Measurements from ENCODE around the gene DBH.

The DBH gene

DNA sequence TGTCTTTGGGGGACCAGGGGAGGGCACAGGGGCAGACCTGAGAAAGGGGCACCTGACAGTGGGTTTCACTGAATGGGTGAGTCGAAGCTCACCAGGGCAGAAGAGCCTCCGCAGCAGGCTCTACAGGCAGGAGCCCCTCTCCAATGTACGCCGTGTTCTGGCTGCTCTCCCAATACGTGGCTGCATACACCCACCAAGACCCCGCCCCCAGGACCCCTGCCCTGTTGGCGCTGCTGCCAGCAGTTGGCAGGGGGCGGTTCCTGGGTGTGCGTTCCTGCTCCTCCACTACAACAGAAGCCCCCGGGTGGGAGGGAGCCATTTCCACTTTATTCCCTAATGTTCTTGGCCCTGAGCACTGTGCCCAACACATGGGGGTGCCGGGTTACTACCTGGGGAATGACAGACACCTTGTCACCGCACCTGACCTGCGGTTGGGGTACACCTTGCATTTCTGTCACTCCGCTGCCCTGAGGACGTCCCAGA is 71.6 kb downstream of the DBH start:
- Histone ChIP-seq H4K20me1 (ENCODE audit: insufficient read depth, low read length) (no peaks in the 10 kb centered on the region; the same call in 1 of the 2 replicates), H3K27ac (ENCODE audit: low read length) (no peak overlapping the region), H3K4me2 (ENCODE audit: insufficient read depth, low read length) (no peak overlapping the region), H2AFZ (ENCODE audit: low read depth, low read length) (no peak overlapping the region), H3K4me3 (ENCODE audit: low read depth in 1 of 2, low read length in 2 of 2) (no peak overlapping the region), H3K4me1 (ENCODE audit: insufficient read depth, low read length) (peaks cover 8% of the 10 kb centered on the region), H3K36me3 (ENCODE audit: insufficient read depth, low read length) (no peaks in the 10 kb centered on the region), H3K9ac (ENCODE audit: low read depth, low read length) (no peak overlapping the region), H3K79me2 (ENCODE audit: insufficient read depth, low read length) (no peaks in the 10 kb centered on the region), H3K9me3 (ENCODE audit: insufficient read depth, low read length, severe bottlenecking) (no peaks in the 10 kb centered on the region), H3K27me3 (ENCODE audit: insufficient read depth, low read length, poor library complexity) (no peaks in the 10 kb centered on the region)
- ATAC-seq (ENCODE audit: insufficient read depth, low read depth), result no peak
- TF ChIP-seq, protein P1, sequence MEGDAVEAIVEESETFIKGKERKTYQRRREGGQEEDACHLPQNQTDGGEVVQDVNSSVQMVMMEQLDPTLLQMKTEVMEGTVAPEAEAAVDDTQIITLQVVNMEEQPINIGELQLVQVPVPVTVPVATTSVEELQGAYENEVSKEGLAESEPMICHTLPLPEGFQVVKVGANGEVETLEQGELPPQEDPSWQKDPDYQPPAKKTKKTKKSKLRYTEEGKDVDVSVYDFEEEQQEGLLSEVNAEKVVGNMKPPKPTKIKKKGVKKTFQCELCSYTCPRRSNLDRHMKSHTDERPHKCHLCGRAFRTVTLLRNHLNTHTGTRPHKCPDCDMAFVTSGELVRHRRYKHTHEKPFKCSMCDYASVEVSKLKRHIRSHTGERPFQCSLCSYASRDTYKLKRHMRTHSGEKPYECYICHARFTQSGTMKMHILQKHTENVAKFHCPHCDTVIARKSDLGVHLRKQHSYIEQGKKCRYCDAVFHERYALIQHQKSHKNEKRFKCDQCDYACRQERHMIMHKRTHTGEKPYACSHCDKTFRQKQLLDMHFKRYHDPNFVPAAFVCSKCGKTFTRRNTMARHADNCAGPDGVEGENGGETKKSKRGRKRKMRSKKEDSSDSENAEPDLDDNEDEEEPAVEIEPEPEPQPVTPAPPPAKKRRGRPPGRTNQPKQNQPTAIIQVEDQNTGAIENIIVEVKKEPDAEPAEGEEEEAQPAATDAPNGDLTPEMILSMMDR (IDR thresholded peaks at IDR 0.05; ENCODE audit: borderline replicate concordance, extremely low read depth, low read length, poor library complexity, severe bottlenecking), result no peak
- no peak for TF ChIP-seq EZH2 (IDR thresholded peaks at IDR 0.05; ENCODE audit: borderline replicate concordance, low read depth, low read length, severe bottlenecking)
- no peak for DNase-seq

DNA sequence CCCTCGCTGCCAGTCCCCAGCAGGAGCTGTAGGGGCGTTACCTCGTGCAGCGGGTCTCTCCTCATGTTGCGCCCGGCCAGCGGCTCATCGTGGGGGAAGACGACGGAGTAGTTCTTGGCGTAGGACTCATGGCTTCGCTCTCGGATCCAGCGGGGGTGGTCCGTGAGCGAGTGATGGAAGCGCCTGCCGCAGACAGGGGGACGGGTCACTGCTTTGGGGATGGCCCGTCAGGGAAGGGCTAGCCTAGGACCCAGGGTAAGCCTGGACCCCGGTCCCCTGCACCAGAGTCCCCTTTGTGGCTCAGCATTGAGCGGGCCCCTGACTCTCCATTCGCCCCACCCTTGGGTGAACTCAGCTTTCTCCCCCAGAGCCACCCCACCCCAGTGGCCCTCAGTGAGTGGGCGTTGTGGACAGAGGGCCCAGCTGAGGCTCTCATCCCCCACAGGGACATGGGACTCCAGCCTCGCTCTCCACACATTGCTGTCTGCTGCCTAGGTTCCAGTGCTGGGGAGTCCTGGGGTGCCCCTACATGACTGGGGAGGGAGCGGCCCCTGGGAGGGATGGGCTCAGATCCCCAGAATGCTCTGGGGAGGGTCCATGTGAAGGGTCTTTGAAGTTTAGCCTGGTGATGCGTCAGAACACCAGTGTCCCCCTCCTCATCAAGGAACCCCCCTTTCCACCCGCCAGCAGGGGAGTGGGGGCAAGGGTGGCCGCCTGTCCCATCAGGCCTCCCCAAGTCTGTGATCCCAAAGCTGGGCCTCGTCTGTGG is 72.3 kb downstream of the DBH start:
- Histone ChIP-seq H3K4me2 (ENCODE audit: insufficient read depth, low read length) (no peak overlapping the region), H3K4me3 (ENCODE audit: low read depth in 1 of 2, low read length in 2 of 2) (no peak overlapping the region), H2AFZ (ENCODE audit: low read depth, low read length) (no peak overlapping the region), H3K36me3 (ENCODE audit: insufficient read depth, low read length) (no peaks in the 10 kb centered on the region), H3K27ac (ENCODE audit: low read length) (no peak overlapping the region), H3K9ac (ENCODE audit: low read depth, low read length) (no peak overlapping the region), H3K9me3 (ENCODE audit: insufficient read depth, low read length, severe bottlenecking) (no peaks in the 10 kb centered on the region), H4K20me1 (ENCODE audit: insufficient read depth, low read length) (no peaks in the 10 kb centered on the region; the same call in 1 of the 2 replicates), H3K27me3 (ENCODE audit: insufficient read depth, low read length, poor library complexity) (no peaks in the 10 kb centered on the region), H3K79me2 (ENCODE audit: insufficient read depth, low read length) (no peaks in the 10 kb centered on the region), H3K4me1 (ENCODE audit: insufficient read depth, low read length) (peaks cover 2% of the 10 kb centered on the region; the same call in 1 of the 2 replicates)
- TF ChIP-seq EZH2 (IDR thresholded peaks at IDR 0.05; ENCODE audit: borderline replicate concordance, low read depth, low read length, severe bottlenecking), result no peak
- TF ChIP-seq, protein P1 (IDR thresholded peaks at IDR 0.05; ENCODE audit: borderline replicate concordance, extremely low read depth, low read length, poor library complexity, severe bottlenecking), result no peak
- ATAC-seq (ENCODE audit: insufficient read depth, low read depth) (no peak), DNase-seq (no peak)

Measured in DND-41 (cell line).